SIG-M5 (cell line): ENCODE results near the gene NLRX1.
"Not testable (repeated sequence)": the region's sequence is repeated elsewhere in the genome, so short reads cannot be mapped to it uniquely, and the experiment has no call there.

ENCODE experiments used
- DNase-seq: peaks from one replicate; lab custom pipeline; 2025; lab: John Stamatoyannopoulos, UW

NLRX1 gene

DNA sequence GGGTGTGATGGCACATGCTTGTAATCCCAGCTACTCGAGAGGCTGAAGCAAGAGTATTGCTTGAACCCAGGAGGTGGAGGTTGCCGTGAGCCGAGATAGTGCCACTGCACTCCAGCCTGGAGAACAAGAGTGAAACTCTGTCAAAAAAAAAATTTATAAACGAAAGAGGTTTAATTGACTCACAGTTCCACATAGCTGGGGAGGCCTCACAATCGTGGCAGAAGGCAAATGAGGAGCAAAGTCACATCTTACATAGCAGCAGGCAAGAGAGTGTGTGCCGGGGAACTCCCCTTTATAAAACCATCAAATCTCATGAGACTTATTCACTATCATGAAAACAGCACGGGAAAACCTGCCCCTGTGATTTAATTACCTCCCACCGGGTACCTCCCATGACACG lies 15.9 kb downstream of the NLRX1 start:
- DNase-seq: not testable (repeated sequence)

- DNase-seq: no peak
Measured at GRCh38 chr11:119185981-119186634, 17.6 kb downstream of the NLRX1 start.

DNA sequence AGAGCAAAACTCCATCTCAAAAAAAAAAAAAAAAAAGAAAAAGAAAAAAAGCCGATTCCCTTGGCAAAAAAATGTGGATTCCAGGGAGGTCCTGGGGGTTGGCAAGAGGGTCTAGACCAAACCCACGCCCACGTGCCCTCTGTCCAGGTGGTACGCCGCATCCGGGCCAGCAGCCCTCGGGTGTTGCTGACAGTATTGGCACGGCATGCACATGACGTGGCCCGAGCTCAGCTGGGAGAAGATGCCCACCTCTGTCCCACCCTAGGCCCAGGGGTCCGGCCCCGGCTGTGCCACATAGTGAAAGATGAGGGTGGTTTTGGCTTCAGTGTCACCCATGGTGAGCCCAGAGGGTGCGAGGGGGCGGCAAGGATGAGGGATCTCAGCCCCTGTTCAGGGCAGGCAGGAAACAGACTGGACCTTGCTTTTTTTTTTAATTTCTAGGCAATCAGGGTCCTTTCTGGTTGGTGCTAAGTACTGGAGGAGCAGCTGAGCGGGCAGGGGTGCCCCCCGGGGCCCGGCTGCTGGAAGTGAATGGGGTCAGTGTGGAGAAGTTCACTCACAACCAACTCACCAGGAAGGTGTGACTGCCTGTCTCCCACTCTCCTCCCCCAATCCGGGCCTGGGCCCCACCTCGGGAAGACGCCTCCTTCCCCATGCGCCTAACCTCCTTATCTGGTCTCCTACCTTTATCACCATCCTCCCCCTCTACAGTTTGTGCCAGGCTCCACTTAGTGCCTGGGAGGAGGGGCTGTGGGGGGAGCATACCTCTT lies 18.8 kb downstream of the NLRX1 start:
- DNase-seq: no peak

GRCh38 chr11:119188067-119188466 lies 19.5 kb downstream of the NLRX1 start:
- no peak for DNase-seq

- DNase-seq: no peak
Measured at GRCh38 chr11:119188887-119189286, 20.4 kb downstream of the NLRX1 start.

- DNase-seq: no peak
Measured at GRCh38 chr11:119189393-119189792, 20.9 kb downstream of the NLRX1 start.

DNA sequence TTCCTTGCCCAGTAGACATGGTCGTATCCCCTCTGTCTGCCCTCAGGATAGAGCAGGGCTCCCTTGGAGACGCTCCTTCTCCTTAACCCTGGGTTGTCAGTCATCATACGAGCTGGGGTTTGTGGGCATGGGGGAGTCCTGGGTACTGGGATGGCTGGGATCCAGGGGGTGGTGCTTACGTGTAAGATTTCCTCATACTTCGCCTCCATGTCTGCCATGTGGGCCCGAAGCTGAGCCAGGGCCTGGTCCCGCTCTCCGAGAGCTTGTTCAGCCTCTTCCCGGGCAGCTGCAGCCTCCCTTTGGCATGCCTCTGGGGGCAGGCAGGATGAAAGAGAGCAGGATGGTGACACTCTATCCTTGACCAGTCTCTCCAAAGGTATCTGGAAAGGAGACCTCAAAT lies 22.0 kb downstream of the NLRX1 start:
- DNase-seq: no peak

GRCh38 chr11:119191265-119191664 lies 22.7 kb downstream of the NLRX1 start:
- not testable (repeated sequence) for DNase-seq

GRCh38 chr11:119192111-119192510 lies 23.6 kb downstream of the NLRX1 start:
- DNase-seq: peak; percentile 6

GRCh38 chr11:119193001-119193400 lies 24.5 kb downstream of the NLRX1 start:
- no peak for DNase-seq

DNA sequence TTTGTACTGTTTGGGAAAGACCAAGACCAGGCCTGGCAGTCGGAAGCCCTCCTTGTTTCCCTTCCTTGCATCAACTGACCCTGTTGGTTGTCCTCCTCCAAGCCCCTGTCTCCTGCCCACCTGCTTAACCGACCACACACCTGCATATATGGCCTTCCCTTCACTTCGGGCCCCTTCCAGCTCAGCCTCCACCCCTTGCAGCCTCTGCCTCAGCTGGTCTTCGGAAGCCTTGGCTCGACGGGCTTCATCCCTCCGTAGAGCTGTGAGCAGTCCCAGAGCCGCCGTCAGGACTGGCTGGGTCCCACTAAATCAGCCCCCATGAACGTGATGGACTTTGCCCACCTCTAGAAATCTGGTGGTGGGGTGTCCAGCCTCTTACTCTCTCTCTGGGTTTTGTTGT lies 25.1 kb downstream of the NLRX1 start:
- DNase-seq: no peak

- DNase-seq: no peak
Measured at GRCh38 chr11:119194811-119195440, 26.4 kb downstream of the NLRX1 start.

DNA sequence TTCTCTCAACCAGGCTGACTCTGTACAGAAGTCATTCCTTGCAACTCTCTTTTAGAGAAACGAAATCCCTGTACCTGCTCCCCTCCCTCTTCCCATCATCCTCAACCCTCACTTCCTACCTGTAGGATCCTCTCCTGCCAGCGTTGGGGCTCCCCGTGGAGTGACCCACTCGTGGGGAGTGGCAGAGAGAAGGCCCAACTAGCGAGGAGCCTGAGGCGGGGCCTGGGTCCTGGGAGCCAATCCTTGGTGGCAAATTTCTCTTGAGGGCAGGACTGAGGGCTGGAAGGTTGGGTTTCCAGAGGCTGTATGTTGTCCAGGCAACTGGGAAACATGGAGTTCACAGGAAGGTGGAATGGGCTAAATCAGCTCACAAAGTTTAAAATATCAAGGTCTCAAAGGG lies 27.2 kb downstream of the NLRX1 start:
- no peak for DNase-seq

DNA sequence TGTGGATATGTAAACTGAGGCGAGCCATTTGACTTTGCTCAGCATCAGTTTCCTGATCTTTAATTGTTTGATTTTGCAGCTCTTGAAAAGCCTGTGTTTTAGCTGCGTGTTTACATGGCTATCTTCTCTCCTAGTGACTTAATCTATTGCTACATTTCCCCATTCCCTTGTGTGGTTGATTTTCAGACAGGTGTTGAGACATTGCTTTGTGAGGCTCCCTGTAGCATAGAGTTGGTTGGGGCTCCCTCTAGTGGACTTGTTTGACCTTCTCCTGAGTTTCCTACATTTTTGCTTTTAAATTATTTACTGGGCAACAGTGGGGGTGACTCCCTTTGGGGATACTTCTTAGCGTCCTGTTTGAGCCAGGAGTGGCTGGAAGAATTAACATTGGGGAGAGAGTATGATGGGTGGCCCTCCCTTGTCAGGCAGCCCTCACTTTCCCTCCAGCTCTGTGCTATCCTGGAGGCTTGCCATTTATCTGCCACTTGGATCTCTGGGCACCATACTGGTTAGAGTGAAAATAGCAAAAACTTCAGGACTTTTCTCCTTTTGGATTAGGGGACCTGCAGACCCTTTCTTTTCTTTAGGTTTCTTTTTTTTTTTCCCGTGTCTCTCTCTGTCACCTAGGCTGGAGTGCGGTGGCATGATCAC lies 28.4 kb downstream of the NLRX1 start:
- DNase-seq: peak; percentile 89

DNA sequence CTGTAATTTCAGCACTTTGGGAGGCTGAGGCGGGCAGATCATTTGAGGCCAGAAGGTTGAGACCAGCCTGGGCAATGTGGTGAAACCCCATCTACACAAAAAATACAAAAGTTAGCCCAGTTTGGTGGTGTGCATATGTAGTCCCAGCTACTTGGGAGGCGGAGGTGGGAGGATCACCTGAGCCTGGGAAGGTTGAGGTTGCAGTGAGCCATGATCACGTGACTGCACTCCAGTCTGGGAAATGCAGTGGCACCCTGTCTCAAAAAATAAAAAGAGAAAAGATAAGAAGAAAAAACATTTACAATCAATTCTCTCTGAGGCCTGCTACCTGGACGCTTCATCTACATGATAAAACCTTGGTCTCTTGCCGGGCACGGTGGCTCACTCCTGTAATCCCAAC lies 30.4 kb downstream of the NLRX1 start:
- DNase-seq: no peak

DNA sequence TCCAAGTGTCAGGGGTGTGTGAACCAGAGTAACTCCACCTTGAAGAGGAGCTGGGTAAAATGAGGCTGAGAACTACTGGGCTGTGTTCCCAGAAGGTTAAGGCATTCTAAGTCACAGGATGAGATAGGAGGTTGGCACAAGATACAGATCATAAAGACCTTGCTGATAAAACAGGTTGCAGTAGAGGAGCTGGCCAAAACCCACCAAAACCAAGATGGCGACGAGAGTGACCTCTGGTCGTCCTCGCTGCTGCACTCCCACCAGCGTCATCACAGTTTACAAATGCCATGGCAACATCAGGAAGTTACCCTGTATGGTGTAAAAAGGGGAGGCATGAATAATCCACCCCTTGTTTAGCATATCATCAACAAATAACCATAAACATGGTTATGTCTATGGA lies 32.7 kb downstream of the NLRX1 start:
- DNase-seq: not testable (repeated sequence)

GRCh38 chr11:119202554-119202953 lies 34.0 kb downstream of the NLRX1 start:
- DNase-seq: no peak

GRCh38 chr11:119204066-119204465 lies 35.5 kb downstream of the NLRX1 start:
- no peak for DNase-seq

DNA sequence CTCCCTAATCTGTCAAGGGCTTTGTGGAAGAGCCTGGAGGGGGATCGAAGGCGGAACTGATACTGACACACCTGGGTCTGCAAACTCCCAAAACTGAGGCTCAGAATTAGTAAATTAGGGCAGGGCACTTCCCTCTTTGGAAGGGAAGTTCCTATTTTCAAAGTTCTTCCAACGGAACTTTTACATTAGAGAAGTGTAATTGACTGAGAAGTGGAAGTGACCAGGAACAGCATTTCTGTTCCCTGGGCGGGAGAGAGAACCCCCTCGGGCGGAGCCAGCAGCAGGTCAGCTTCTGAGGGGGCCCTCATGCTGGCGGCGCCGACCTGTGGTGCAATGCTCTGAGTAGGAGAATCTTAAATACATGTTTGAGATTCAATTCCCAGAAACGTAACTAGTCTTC lies 36.6 kb downstream of the NLRX1 start:
- no peak for DNase-seq

GRCh38 chr11:119205574-119206510 lies 37.3 kb downstream of the NLRX1 start, which contains the start of gene CBL:
Gene CBL, plus strand, starts transcription at chr11:119206339. Its CDS starts 79 bp downstream, at chr11:119206418.
- DNase-seq: no peak
